Lower lobe of right lung (tissue), 2 donors: Measurements from ENCODE around the gene PNCK. TPM values are rescaled to one million over a fixed set of nuclear protein-coding genes. Genes with fewer than 3 reads are reported as not detected.

ENCODE experiments used
- ATAC-seq, 2 donors: fragments of 200-7000 bp; cut with Tn5 transposase; one replicate each; pipeline ENCODE4 v1.9.1; 2020 to 2022; ENCODE audit warnings: mild to moderate bottlenecking in 2 of 2, moderate library complexity in 2 of 2
- DNase-seq: peaks from one replicate; pipeline ENCODE4 v3.0.0-alpha.2; 2020
- H3K27ac ChIP-seq: fragments of 200-600 bp; one replicate; pipeline ENCODE4 v1.8.0; 2022
- H3K27me3 ChIP-seq: fragments of 200-600 bp; one replicate; pipeline ENCODE4 v1.8.0; 2022; ENCODE audit warnings: low read depth
- H3K36me3 ChIP-seq: fragments of 200-600 bp; one replicate; pipeline ENCODE4 v1.8.0; 2022; ENCODE audit warnings: mild to moderate bottlenecking
- H3K4me1 ChIP-seq: fragments of 200-600 bp; one replicate; pipeline ENCODE4 v1.8.0; 2022
- H3K4me3 ChIP-seq: fragments of 200-600 bp; one replicate; pipeline ENCODE4 v1.8.0; 2022; ENCODE audit warnings: mild to moderate bottlenecking
- H3K9me3 ChIP-seq: fragments of 200-600 bp; one replicate; pipeline ENCODE4 v1.8.0; 2022
- intact Hi-C: fragments of 100-400 bp; cut with DNase I; formaldehyde crosslinking; loops from one replicate; pipeline ENCODE4 v1.11.0; 2022
- total RNA-seq: library from RNA; stranded (reverse); fragmentation: NEBNext Ultra II Directional; extraction: Animal tissue kit (Norgen Biotek cat#: 25700); gene quantifications from one replicate; pipeline ENCODE4 v1.2.1, GENCODE V29; 2021
- TF ChIP-seq, protein P1 (sequence below): fragments of 200-600 bp; IDR thresholded peaks from one replicate; pipeline ENCODE4 v1.8.0; 2022; ENCODE audit warnings: antibody characterized with exemption, mild to moderate bottlenecking
- donor health status: DM: no; HTN: yes; CAD: no; lungs with severe emphysema.

The PNCK gene
- total RNA-seq, 1 donor from 2014 or later, result not detected

DNA sequence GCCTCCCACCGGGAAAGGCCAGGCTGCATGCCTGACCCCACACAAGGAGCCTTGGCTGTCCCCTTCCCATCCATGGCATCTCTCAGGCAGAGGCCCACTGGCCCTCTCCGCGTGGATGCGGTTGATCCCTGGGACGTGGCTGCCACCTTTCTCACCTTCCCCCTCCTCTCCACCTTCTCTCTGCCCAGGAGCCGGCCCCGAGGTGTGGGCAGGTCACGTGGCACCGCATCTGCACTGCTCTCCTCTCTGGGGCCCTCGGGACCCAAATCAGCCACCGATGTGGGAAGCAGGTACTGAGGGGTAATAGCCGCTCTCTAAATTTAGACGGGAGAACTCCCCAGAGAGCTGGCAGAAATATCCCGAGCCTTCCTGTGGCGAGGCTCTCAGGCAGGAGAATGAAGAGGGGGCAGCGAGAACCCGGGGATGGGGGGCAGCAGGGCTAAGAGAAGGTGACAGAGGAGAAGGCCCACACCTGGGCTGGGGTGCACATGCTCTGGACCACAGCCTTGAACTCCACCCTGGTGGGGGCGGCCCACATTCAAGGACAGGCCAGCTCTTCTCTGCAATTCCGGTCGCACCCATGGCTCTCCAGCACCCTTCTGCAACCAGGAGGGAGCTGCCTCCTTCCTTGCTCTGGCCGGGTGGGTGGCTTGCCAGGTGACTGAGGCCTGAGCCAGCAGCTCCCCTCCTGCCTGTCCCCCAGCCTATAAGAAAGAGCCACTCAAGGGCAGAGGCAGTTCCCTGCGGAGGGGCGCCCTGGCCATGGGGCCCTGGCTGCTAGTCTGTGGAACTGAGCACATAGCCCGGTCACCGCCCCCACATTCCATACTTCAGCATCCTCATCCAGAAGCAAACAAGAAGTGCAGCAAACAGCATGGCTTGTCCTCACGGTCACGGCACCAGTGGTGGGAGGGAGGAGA is 36.2 kb downstream of the PNCK start:
- TF ChIP-seq, protein P1, sequence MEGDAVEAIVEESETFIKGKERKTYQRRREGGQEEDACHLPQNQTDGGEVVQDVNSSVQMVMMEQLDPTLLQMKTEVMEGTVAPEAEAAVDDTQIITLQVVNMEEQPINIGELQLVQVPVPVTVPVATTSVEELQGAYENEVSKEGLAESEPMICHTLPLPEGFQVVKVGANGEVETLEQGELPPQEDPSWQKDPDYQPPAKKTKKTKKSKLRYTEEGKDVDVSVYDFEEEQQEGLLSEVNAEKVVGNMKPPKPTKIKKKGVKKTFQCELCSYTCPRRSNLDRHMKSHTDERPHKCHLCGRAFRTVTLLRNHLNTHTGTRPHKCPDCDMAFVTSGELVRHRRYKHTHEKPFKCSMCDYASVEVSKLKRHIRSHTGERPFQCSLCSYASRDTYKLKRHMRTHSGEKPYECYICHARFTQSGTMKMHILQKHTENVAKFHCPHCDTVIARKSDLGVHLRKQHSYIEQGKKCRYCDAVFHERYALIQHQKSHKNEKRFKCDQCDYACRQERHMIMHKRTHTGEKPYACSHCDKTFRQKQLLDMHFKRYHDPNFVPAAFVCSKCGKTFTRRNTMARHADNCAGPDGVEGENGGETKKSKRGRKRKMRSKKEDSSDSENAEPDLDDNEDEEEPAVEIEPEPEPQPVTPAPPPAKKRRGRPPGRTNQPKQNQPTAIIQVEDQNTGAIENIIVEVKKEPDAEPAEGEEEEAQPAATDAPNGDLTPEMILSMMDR, result no peak
- DNase-seq, result no peak
- intact Hi-C loops, result no loop called here
- no peak for ATAC-seq
- H3K4me1 ChIP-seq, result no peaks in the 10 kb centered on the region
- H3K27ac ChIP-seq, result no peak overlapping the region
- H3K27me3 ChIP-seq, result peaks cover 16% of the 10 kb centered on the region
- H3K9me3 ChIP-seq, result no peaks in the 10 kb centered on the region
- H3K4me3 ChIP-seq, result no peak overlapping the region
- no peaks in the 10 kb centered on the region for H3K36me3 ChIP-seq

DNA sequence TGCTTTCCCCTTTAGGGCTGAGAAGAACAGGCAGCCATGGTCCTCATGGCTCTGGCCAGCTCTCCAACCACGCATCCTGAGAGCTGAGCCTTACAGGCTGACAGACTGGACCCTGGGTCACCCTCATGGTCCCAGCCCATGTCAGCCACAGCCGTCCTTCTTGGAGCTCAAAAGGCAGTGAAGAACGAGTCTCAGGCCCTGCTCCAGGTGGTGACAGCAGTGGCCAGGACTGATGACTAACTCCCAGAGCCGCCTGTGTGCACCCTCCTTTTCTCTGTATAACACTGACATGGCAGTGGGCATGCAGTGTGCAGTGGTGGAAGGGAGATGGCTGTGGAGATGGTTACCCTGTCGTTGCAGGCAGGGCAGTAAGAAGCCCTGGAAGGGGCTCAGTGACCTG is 36.9 kb downstream of the PNCK start:
- H3K36me3 ChIP-seq, result no peaks in the 10 kb centered on the region
- H3K4me3 ChIP-seq, result no peak overlapping the region
- H3K9me3 ChIP-seq, result no peaks in the 10 kb centered on the region
- TF ChIP-seq, protein P1, result no peak
- no peaks in the 10 kb centered on the region for H3K4me1 ChIP-seq
- ATAC-seq (no peak), DNase-seq (no peak)
- H3K27ac ChIP-seq, result no peak overlapping the region
- peaks cover 10% of the 10 kb centered on the region for H3K27me3 ChIP-seq
- intact Hi-C loops, result no loop called here

DNA sequence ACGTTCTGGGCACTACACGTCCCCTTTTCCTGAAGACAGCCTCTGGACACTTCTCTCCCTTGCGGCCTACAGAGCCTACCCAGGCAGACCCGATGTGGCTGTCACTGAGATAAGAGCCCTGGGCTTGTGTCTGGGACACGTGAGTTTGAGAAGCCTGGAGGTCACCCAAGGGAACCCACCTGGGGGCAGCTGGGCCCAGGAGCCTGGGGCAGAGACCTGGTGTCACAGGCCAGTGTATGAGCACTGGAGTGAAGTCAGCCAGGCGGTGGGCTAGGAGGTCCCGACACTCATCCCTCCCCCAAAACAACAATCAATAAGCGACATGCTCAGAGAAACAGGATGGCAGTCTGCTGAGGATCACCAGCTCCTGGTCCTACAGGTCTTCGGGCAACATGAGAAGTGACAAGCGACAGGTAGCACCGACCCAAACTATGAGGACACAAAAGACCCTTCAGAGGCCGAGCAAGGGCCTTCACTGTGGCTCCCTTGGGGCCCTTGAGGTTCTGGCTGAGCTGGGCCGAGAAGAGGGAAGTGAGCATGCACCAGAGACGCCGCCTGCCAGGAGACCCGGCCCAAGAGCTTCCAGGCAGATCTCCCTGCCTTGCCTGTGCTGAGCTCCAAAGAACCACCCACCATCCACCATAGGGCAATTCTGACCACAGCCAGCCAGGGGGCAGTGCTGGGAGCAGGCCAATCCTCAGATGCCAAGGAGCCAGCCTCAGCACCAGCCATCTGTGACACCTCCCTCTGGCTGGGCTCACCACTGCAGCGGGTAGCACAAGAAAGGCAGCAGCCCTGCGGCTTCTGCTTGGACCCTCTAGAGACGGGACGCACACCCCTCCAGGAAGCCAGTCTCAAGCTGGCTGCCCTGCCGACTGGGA is 37.6 kb downstream of the PNCK start:
- no peak overlapping the region for H3K27ac ChIP-seq
- ATAC-seq, result no peak
- no peaks in the 10 kb centered on the region for H3K9me3 ChIP-seq
- H3K27me3 ChIP-seq, result peaks cover 4% of the 10 kb centered on the region
- H3K4me3 ChIP-seq, result no peak overlapping the region
- H3K36me3 ChIP-seq, result no peaks in the 10 kb centered on the region
- no peaks in the 10 kb centered on the region for H3K4me1 ChIP-seq
- TF ChIP-seq, protein P1, result no peak
- intact Hi-C loops, result no loop called here
- no peak for DNase-seq

DNA sequence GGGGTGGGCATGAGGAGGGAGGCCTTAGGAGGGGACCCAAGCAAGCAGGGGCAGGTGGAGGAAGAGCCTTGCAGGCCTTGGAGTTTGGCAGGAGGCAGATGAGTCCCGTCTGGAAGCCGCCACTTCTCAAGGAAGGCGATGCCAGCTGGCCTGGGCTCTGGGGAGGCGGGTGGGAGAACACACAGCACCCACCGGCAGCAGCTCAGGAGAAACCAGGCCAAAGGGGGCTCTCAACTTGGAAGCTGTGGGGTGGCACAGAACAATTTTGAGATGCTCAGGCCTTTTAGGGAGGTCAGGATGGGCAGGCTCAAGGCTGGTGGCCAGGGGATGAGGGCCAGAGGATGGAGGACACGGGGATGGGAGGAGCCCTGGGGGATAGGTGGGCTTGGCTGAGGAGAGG is 38.2 kb downstream of the PNCK start:
- H3K36me3 ChIP-seq, result no peaks in the 10 kb centered on the region
- DNase-seq, result no peak
- H3K27me3 ChIP-seq, result no peaks in the 10 kb centered on the region
- no peaks in the 10 kb centered on the region for H3K9me3 ChIP-seq
- ATAC-seq, result no peak
- H3K4me3 ChIP-seq, result no peak overlapping the region
- H3K4me1 ChIP-seq, result no peaks in the 10 kb centered on the region
- intact Hi-C loops, result no loop called here
- TF ChIP-seq, protein P1, result no peak
- no peak overlapping the region for H3K27ac ChIP-seq

DNA sequence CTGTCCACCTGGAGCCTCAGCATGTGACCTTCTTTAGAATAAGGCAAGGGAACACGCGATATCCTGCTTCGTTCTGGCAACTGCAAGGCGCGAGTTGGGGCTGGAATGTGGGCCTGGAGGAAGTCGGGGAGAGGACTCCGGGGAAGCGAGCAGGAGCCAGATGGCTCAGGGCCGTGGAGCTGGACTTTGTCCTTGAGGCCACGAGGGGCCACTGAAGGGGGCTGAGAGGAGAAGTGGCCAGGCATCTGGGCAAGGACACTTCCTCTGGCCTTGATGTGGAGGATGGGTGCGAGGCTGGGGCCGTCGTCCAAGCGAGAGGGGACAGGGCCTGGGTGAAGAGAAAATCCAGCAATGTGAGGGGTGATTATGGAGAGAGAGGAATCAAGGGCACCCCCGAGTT is 38.8 kb downstream of the PNCK start:
- DNase-seq, result no peak
- intact Hi-C loops, result no loop called here
- H3K9me3 ChIP-seq, result no peaks in the 10 kb centered on the region
- TF ChIP-seq, protein P1, result no peak
- H3K4me3 ChIP-seq, result no peak overlapping the region
- ATAC-seq, result no peak
- no peaks in the 10 kb centered on the region for H3K4me1 ChIP-seq
- H3K27ac ChIP-seq, result no peak overlapping the region
- H3K27me3 ChIP-seq, result no peaks in the 10 kb centered on the region
- no peaks in the 10 kb centered on the region for H3K36me3 ChIP-seq
